ENCODE results near the gene AKAP6.

AKAP6 gene

DNA sequence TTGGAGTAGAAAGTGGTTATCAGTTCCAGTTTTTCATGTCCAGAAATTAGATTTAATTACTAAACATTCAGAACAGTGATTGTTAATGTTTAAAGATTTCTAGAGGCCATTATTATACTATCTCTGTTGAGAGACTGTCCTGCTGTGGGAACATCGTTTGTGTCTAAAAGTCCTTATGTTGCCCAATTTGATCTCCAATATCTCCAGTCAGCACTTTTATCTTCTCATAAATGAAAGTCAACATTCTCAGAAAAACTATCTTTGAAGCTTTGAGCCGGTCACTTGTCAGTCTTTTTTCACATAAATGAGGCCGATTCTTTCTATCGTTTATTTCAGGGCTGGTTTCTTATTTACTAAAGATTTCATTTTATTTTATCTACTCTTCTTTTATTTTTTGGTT is 518.8 kb downstream of the AKAP6 start:
- DNase-seq: no peak

DNA sequence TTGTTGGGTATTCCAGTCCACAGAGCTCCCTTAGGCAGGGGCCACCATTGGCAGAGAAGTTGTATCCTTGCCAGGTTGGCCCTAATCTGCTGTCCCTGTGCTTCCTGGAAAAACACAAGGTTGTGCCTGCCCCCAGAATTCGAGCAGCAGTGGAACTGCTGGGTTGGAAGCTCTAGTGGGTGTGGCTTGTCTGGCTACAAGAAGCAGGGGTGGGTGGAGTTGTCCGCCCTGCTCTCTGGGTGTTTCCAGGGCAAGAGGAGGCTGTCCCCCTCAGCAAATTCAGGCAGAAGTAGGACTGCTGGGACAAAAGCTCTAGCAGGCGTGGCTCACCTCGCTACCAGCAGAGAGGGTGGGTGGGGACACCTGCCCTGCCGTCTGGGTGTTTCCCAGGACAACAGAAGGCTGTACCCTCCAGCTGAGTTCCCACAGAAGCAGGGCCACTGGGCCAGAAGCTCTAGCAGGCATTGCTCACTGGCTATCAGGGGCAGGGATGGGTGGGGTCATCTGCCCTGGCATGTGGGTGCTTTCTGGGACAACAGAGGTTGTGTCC is 536.8 kb downstream of the AKAP6 start:
- no peak for DNase-seq

DNA sequence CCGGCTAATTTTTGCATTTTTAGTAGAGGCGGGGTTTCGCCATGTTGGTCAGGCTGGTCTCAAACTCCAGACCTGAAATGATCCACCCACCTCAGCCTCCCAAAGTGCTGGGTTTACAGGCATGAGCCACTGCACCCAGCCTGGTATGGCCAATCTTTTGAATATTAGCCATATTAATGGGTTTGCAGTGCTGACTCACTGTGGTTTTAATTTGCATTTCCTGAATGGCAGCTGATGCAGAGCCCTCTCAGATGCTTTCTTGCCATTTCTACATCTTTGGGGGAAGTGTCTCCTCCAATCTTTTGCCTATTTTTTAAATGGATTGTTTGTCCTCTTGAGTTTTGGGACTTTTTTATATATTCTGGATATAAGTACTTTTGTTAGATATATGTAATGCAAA is 554.1 kb downstream of the AKAP6 start:
- DNase-seq: no peak
